AG10803 (cell line): Measurements from ENCODE around the gene SERPINE1.
"Not testable (repeated sequence)": the region's sequence is repeated elsewhere in the genome, so short reads cannot be mapped to it uniquely, and the experiment has no call there.

ENCODE experiments used
- DNase-seq: peaks from one replicate; pipeline ENCODE4 v3.0.0; 2010; ENCODE audit warnings: low read depth
- H3K4me3 ChIP-seq: 2 replicates; pipeline ENCODE4 v1.5.1; 2011; ENCODE audit warnings: mild to moderate bottlenecking, low read length, control low read depth
- CTCF ChIP-seq: conservative IDR thresholded peaks from 2 replicates; pipeline ENCODE4 v1.5.1; 2011; ENCODE audit warnings: mild to moderate bottlenecking, low read length, control low read depth, inconsistent platforms

Gene SERPINE1

GRCh38 chr7:101119876-101120275 lies 7.0 kb upstream of the SERPINE1 start:
- no peak for TF ChIP-seq CTCF
- DNase-seq: no peak
- no peak overlapping the region for H3K4me3 ChIP-seq

GRCh38 chr7:101120315-101120714 lies 6.6 kb upstream of the SERPINE1 start:
- TF ChIP-seq CTCF: no peak
- no peak for DNase-seq
- H3K4me3 ChIP-seq: no peak overlapping the region

GRCh38 chr7:101121631-101121990 lies 5.3 kb upstream of the SERPINE1 start:
- H3K4me3 ChIP-seq, DNase-seq: not testable (repeated sequence)

GRCh38 chr7:101121991-101122932 lies 4.6 kb upstream of the SERPINE1 start:
- peak; percentile 98 for DNase-seq

DNA sequence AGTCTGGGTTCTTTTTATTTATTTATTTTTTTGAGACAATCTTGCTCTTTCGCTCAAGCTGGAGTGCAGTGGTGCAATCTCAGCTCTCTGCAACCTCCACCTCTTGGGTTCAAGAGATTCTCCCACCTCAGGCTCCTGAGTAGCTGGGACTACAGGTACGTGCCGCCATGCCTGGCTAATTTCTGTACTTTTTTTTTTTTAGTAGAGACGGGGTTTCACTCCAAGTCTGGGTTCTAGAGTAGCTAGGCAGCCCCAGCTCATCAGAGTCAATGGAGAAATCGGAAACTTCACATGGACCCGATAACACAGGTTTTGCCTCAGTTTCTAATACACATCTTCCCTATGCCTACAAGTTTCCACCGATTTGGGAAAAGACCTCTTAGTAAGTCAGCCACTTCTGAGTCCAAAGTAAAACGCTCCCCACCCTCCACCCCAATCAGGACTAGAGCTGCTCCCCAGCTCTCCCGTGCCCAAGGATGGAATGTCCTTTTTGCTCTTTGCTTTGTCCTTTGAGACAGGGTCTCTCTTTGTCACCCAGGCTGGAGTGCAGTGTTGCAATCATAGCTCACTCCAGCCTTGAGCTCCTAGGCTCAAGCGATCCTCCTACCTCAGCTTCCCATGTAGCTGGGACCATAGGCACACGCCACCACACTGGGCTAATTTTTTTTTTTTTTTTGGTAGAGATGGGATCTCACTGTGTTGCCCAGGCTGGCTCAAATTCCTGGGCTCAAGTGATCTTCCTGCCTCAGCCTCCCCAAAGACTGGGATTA lies 3.8 kb upstream of the SERPINE1 start:
- H3K4me3 ChIP-seq: no peak overlapping the region; the same call in 1 of the 2 replicates
- TF ChIP-seq CTCF: no peak
- no peak for DNase-seq

More at GRCh38 chr7:101121991-101122932, 4.6 kb upstream of the SERPINE1 start:
- no peak for TF ChIP-seq CTCF
- peak overlapping the region; percentile 57 for H3K4me3 ChIP-seq

DNA sequence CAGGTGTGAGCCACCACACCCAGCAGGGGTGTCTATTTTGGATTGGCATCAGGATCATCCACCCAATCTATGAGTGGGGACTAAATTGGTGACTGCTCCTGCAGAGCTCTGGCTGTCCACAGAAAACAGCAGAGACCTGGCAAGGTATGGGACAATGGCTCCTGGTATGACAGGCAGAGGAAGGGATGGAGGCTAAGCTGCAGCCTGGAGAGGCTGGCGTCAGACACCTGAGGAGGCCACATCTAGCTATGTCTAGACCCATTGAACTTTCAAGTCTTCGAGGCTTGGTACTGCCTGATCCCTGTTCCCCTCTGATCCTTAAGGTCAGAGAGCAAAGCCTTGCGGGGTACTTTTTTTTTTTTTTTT lies 3.2 kb upstream of the SERPINE1 start:
- no peak overlapping the region for H3K4me3 ChIP-seq
- no peak for DNase-seq
- TF ChIP-seq CTCF: no peak

DNA sequence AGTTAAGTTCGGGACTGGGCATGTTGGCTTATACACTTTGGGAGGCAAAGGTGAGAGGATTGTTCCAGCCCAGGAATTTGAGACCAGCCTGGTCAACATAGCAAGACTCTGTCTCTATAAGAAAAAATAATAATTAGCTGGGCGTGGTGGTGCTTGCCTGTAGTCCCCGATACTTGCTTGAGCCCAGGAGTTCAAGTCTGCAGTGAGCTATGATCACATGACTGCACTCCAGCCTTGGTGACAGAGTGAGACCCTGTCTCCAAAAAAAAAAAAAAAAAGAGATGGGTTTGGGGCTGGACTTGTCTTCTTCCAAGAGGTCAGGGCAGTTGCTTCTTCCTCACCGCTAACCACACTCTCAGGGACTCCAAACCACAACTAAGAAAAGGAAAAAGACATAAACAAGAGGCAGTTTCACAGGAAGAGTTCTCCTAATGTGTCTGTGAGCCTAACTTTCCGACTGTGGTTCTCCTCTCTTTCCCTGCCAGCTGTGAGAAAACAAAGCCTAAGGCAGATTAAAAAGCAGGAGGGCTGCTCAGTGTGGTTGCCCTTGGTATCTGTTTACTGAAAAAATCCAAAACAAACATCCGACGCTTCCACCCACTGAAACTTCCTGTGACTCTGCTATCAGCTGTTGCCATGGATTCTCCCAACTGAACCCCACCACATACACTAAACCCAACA lies 2.4 kb upstream of the SERPINE1 start:
- H3K4me3 ChIP-seq: no peak overlapping the region
- peak; percentile 92 for DNase-seq
- TF ChIP-seq CTCF: no peak
